ENCODE results near the gene PTMA.
"Not testable (repeated sequence)": the region's sequence is repeated elsewhere in the genome, so short reads cannot be mapped to it uniquely, and the experiment has no call there.

PTMA gene

GRCh38 chr2:231707927-231708772, at the start of gene PTMA:
PTMA (plus strand) TSS chr2:231708525; CDS start chr2:231708707, 182 bp downstream.
- Histone ChIP-seq H3K27ac (ENCODE audit: low read depth, low read length) (peak within 1 kb of the TSS; percentile 99), H3K9ac (ENCODE audit: low read length in 5 of 5) (peak within 1 kb of the TSS; percentile 87 to 97 (median 94)), H3K36me3 (ENCODE audit: control insufficient read depth in 5 of 5, insufficient read depth in 5 of 5, low read length in 5 of 5) (peaks cover 0 to 14% (median 10%) of the 10 kb centered on the region in 5 donors), H3K4me1 (ENCODE audit: control insufficient read depth in 5 of 5, insufficient read depth in 5 of 5, low read length in 5 of 5) (peaks cover 13 to 54% (median 41%) of the 10 kb centered on the region in 5 donors), H3K27me3 (ENCODE audit: control insufficient read depth in 5 of 5, insufficient read depth in 4 of 5, low read length in 5 of 5) (no peaks in the 10 kb centered on the region), H3K9me3 (ENCODE audit: control insufficient read depth in 5 of 5, low read length in 5 of 5) (no peaks in the 10 kb centered on the region), H3K4me3 (ENCODE audit: low read depth in 1 of 5, low read length in 5 of 5) (peak within 1 kb of the TSS; percentile 78 to 98 (median 96))

GRCh38 chr2:231660073-231660472, 48.3 kb upstream of the PTMA start:
- H3K36me3 ChIP-seq (ENCODE audit: control insufficient read depth in 5 of 5, insufficient read depth in 5 of 5, low read length in 5 of 5); H3K27ac ChIP-seq (ENCODE audit: low read depth, low read length); H3K4me3 ChIP-seq (ENCODE audit: low read depth in 1 of 5, low read length in 5 of 5); H3K9ac ChIP-seq (ENCODE audit: low read length in 5 of 5); H3K9me3 ChIP-seq (ENCODE audit: control insufficient read depth in 5 of 5, low read length in 5 of 5); H3K27me3 ChIP-seq (ENCODE audit: control insufficient read depth in 5 of 5, insufficient read depth in 4 of 5, low read length in 5 of 5): not testable (repeated sequence)
- peaks cover 3 to 25% (median 22%) of the 10 kb centered on the region in 5 donors for H3K4me1 ChIP-seq (ENCODE audit: control insufficient read depth in 5 of 5, insufficient read depth in 5 of 5, low read length in 5 of 5)

- Histone ChIP-seq H3K9me3 (ENCODE audit: control insufficient read depth in 5 of 5, low read length in 5 of 5) (no peaks in the 10 kb centered on the region), H3K27me3 (ENCODE audit: control insufficient read depth in 5 of 5, insufficient read depth in 4 of 5, low read length in 5 of 5) (no peaks in the 10 kb centered on the region), H3K9ac (ENCODE audit: low read length in 5 of 5) (no peak overlapping the region), H3K27ac (ENCODE audit: low read depth, low read length) (peak overlapping the region; percentile 79), H3K4me3 (ENCODE audit: low read depth in 1 of 5, low read length in 5 of 5) (no peak overlapping the region), H3K4me1 (ENCODE audit: control insufficient read depth in 5 of 5, insufficient read depth in 5 of 5, low read length in 5 of 5) (peaks cover 3 to 31% (median 29%) of the 10 kb centered on the region in 5 donors), H3K36me3 (ENCODE audit: control insufficient read depth in 5 of 5, insufficient read depth in 5 of 5, low read length in 5 of 5) (no peaks in the 10 kb centered on the region)
These were observed 47.5 kb upstream of the PTMA start for GRCh38 chr2:231660860-231661259.

GRCh38 chr2:231661422-231662027, 46.8 kb upstream of the PTMA start:
- H3K4me3 ChIP-seq (ENCODE audit: low read depth in 1 of 5, low read length in 5 of 5): peak overlapping the region in 4 of 5 donors; percentile 43 to 71 (median 62)
- H3K4me1 ChIP-seq (ENCODE audit: control insufficient read depth in 5 of 5, insufficient read depth in 5 of 5, low read length in 5 of 5): peaks cover 3 to 38% (median 36%) of the 10 kb centered on the region in 5 donors

GRCh38 chr2:231662028-231662810, 46.1 kb upstream of the PTMA start:
- H3K4me1 ChIP-seq (ENCODE audit: control insufficient read depth in 5 of 5, insufficient read depth in 5 of 5, low read length in 5 of 5): peaks cover 3 to 44% (median 43%) of the 10 kb centered on the region in 5 donors
- H3K27ac ChIP-seq (ENCODE audit: low read depth, low read length): peak overlapping the region; percentile 79
- peak overlapping the region; percentile 64 to 79 (median 70) for H3K4me3 ChIP-seq (ENCODE audit: low read depth in 1 of 5, low read length in 5 of 5)
- peak overlapping the region in 3 of 5 donors; percentile 49 to 67 (median 59) for H3K9ac ChIP-seq (ENCODE audit: low read length in 5 of 5)
- H3K36me3 ChIP-seq (ENCODE audit: control insufficient read depth in 5 of 5, insufficient read depth in 5 of 5, low read length in 5 of 5): no peaks in the 10 kb centered on the region
- H3K27me3 ChIP-seq (ENCODE audit: control insufficient read depth in 5 of 5, insufficient read depth in 4 of 5, low read length in 5 of 5): no peaks in the 10 kb centered on the region
- H3K9me3 ChIP-seq (ENCODE audit: control insufficient read depth in 5 of 5, low read length in 5 of 5): no peaks in the 10 kb centered on the region

More at GRCh38 chr2:231661422-231662027, 46.8 kb upstream of the PTMA start:
- H3K36me3 ChIP-seq (ENCODE audit: control insufficient read depth in 5 of 5, insufficient read depth in 5 of 5, low read length in 5 of 5): no peaks in the 10 kb centered on the region
- H3K27ac ChIP-seq (ENCODE audit: low read depth, low read length): peak overlapping the region; percentile 79
- H3K9me3 ChIP-seq (ENCODE audit: control insufficient read depth in 5 of 5, low read length in 5 of 5): no peaks in the 10 kb centered on the region
- peak overlapping the region in 4 of 5 donors; percentile 37 to 67 (median 54) for H3K9ac ChIP-seq (ENCODE audit: low read length in 5 of 5)
- no peaks in the 10 kb centered on the region for H3K27me3 ChIP-seq (ENCODE audit: control insufficient read depth in 5 of 5, insufficient read depth in 4 of 5, low read length in 5 of 5)

GRCh38 chr2:231662811-231663457, 45.4 kb upstream of the PTMA start:
- H3K9ac ChIP-seq (ENCODE audit: low read length in 5 of 5): no peak overlapping the region
- H3K27me3 ChIP-seq (ENCODE audit: control insufficient read depth in 5 of 5, insufficient read depth in 4 of 5, low read length in 5 of 5): no peaks in the 10 kb centered on the region
- peaks cover 3 to 50% (median 47%) of the 10 kb centered on the region in 5 donors for H3K4me1 ChIP-seq (ENCODE audit: control insufficient read depth in 5 of 5, insufficient read depth in 5 of 5, low read length in 5 of 5)
- H3K9me3 ChIP-seq (ENCODE audit: control insufficient read depth in 5 of 5, low read length in 5 of 5): no peaks in the 10 kb centered on the region
- peak overlapping the region; percentile 64 to 79 (median 70) for H3K4me3 ChIP-seq (ENCODE audit: low read depth in 1 of 5, low read length in 5 of 5)
- H3K36me3 ChIP-seq (ENCODE audit: control insufficient read depth in 5 of 5, insufficient read depth in 5 of 5, low read length in 5 of 5): no peaks in the 10 kb centered on the region
- H3K27ac ChIP-seq (ENCODE audit: low read depth, low read length): peak overlapping the region; percentile 79

GRCh38 chr2:231663458-231664212, 44.7 kb upstream of the PTMA start:
- Histone ChIP-seq H3K27me3 (ENCODE audit: control insufficient read depth in 5 of 5, insufficient read depth in 4 of 5, low read length in 5 of 5) (no peaks in the 10 kb centered on the region), H3K4me3 (ENCODE audit: low read depth in 1 of 5, low read length in 5 of 5) (no peak overlapping the region), H3K9ac (ENCODE audit: low read length in 5 of 5) (no peak overlapping the region), H3K4me1 (ENCODE audit: control insufficient read depth in 5 of 5, insufficient read depth in 5 of 5, low read length in 5 of 5) (peaks cover 3 to 50% (median 47%) of the 10 kb centered on the region in 5 donors), H3K36me3 (ENCODE audit: control insufficient read depth in 5 of 5, insufficient read depth in 5 of 5, low read length in 5 of 5) (no peaks in the 10 kb centered on the region), H3K9me3 (ENCODE audit: control insufficient read depth in 5 of 5, low read length in 5 of 5) (no peaks in the 10 kb centered on the region), H3K27ac (ENCODE audit: low read depth, low read length) (no peak overlapping the region)

GRCh38 chr2:231664727-231665126, 43.6 kb upstream of the PTMA start:
- no peaks in the 10 kb centered on the region for H3K27me3 ChIP-seq (ENCODE audit: control insufficient read depth in 5 of 5, insufficient read depth in 4 of 5, low read length in 5 of 5)
- H3K4me1 ChIP-seq (ENCODE audit: control insufficient read depth in 5 of 5, insufficient read depth in 5 of 5, low read length in 5 of 5): peaks cover 3 to 50% (median 47%) of the 10 kb centered on the region in 5 donors
- H3K27ac ChIP-seq (ENCODE audit: low read depth, low read length): peak overlapping the region; percentile 97
- no peaks in the 10 kb centered on the region for H3K9me3 ChIP-seq (ENCODE audit: control insufficient read depth in 5 of 5, low read length in 5 of 5)
- no peaks in the 10 kb centered on the region for H3K36me3 ChIP-seq (ENCODE audit: control insufficient read depth in 5 of 5, insufficient read depth in 5 of 5, low read length in 5 of 5)
- H3K4me3 ChIP-seq (ENCODE audit: low read depth in 1 of 5, low read length in 5 of 5): no peak overlapping the region
- H3K9ac ChIP-seq (ENCODE audit: low read length in 5 of 5): peak overlapping the region in 1 of 5 donors; percentile 6
